Cardiac fibroblast (primary cell): ENCODE results near the gene SETBP1.
"Not testable (repeated sequence)": the region's sequence is repeated elsewhere in the genome, so short reads cannot be mapped to it uniquely, and the experiment has no call there.

Experiments used
- DNase-seq, 2 donors: peaks; one replicate each; pipeline versions ENCODE4 v3.0.0 to v3.0.0-alpha.2; 2010; ENCODE audit warnings: low read depth in 2 of 2
- H3K4me3 ChIP-seq, 2 donors: replicated peaks in 1 of 2; 1 replicate in 1 of 2; 2 replicates in 1 of 2; pipeline ENCODE4 v1.5.1; 2011; ENCODE audit warnings: low read depth in 2 of 2, low read length in 2 of 2, mild to moderate bottlenecking in 2 of 2, moderate library complexity in 1 of 2
- TF ChIP-seq, protein P1 (sequence below): IDR thresholded peaks from one replicate; pipeline ENCODE4 v1.5.1; 2011; ENCODE audit warnings: low read depth, mild to moderate bottlenecking, low read length, inconsistent platforms

SETBP1 gene

DNA sequence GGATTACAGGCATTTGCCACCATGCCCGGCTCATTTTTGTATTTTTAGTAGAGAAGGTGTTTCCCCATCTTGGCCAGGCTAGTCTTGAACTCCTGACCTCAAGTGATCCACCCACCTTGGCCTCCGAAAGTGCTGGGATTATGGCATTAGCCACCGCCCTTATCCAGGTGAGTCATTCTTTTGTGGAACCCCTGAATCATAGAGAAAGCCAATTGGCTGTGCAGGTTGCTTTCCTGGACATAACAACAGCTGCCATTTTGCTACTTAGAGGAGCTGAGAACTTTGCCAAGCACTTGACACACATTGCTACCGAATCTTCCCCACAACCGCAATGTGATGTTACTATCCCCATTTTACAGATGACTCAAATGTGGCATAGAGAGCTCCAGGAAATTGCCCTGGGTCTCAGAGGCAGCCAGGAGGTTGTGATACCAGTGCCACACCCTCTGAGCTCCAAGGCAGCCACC is 36.0 kb downstream of the SETBP1 start:
- DNase-seq = no peak
- TF ChIP-seq, protein P1, sequence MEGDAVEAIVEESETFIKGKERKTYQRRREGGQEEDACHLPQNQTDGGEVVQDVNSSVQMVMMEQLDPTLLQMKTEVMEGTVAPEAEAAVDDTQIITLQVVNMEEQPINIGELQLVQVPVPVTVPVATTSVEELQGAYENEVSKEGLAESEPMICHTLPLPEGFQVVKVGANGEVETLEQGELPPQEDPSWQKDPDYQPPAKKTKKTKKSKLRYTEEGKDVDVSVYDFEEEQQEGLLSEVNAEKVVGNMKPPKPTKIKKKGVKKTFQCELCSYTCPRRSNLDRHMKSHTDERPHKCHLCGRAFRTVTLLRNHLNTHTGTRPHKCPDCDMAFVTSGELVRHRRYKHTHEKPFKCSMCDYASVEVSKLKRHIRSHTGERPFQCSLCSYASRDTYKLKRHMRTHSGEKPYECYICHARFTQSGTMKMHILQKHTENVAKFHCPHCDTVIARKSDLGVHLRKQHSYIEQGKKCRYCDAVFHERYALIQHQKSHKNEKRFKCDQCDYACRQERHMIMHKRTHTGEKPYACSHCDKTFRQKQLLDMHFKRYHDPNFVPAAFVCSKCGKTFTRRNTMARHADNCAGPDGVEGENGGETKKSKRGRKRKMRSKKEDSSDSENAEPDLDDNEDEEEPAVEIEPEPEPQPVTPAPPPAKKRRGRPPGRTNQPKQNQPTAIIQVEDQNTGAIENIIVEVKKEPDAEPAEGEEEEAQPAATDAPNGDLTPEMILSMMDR = no peak
- H3K4me3 ChIP-seq = no peak overlapping the region

DNA sequence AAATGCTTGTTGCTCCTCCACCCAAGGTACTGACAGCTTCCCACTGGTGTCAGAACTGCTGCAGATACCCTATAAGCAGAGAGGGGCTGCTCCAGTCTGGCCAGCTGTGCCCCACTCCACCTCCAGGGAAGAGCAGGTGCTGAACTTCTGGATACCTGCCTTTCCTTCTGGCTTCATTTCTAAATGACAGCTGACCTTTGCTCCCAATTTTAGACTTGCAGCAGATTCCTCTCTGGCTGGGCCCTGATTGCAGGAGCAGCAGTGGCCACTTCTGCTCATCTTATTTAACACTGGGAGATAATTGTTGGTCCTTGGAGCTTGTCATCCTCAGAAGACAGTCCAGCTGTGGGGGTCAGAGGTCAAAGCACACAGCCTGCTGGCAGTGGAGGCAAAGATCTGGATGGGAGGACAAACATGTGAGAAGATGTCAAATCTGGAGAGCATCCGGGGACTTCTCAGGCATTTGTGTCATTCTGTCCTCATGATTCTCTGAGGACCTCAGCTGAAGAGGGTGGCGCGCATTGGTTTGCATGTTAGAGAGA is 38.9 kb downstream of the SETBP1 start:
- no peak for DNase-seq
- no peak overlapping the region for H3K4me3 ChIP-seq
- TF ChIP-seq, protein P1 = no peak

DNA sequence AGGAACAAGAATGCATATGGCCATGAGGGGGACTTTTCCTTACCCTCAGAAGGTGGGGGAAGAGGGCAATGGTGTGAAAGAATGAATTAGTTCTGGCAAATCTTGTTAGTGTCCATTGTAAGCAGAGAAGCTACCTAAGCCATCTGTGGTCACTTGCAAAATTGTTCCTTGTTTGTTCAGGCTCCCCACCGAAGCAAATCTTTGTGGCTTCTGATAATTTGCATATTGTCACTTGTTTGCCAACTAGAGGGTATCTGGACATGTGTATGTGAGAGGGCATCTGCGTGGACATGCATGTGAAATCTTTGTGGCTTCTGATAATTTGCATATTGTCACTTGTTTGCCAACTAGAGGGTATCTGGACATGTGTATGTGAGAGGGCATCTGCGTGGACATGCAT is 41.1 kb downstream of the SETBP1 start:
- H3K4me3 ChIP-seq, DNase-seq: not testable (repeated sequence)

DNA sequence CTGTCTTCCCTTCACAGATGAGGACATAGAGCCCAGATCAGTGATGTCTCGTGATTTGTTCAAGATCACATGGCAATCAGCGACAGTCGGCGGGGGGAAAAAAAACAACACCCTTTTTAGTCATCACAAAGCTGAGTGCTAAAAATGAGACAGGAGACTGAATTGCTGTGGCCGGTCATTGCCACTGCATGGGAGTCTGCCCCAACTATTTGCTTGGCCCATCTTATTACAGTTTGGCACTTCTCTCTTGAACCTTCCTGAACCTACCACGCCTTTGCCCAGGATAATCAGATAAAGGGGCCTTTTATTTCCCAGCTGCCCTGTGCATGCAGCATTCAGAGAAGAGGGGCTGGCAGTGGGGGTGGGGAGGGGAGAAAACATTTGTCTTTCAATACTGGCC is 42.7 kb downstream of the SETBP1 start:
- H3K4me3 ChIP-seq = no peak overlapping the region
- DNase-seq = no peak
- TF ChIP-seq, protein P1 = no peak

DNA sequence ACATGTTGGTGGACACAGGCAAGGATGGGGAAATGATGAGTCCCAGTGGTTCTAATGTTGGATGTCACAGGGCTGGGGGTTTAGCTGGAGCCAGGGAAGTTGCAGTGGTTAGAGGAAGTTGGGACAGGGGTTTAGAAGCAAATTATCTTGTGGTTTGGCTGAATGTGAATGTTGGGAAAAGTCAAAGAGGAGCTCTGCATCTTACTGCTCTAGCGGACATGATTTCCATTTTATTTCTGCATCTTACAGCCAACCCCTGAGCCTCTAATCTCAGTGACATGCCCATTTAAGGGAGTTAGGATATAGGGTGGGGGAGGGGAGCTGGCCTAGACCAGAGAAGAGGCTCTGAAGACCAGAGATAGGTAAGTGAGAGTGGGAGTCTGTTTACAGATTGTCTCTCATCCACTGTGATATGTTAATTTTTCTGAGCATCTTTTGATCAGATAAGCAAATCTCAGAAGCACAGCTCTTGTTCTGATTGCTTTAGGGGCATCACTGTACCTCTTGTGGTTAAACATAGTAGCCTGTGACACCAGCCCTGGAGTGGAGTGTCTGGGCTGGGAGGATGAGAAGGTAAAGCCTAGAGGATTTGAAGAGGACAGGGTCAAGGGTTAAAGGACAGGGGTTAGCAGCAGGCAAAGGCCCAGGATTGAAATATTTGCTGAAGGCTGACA is 43.6 kb downstream of the SETBP1 start:
- peak in 1 of 2 donors; percentile 21 for DNase-seq
- no peak overlapping the region for H3K4me3 ChIP-seq

DNA sequence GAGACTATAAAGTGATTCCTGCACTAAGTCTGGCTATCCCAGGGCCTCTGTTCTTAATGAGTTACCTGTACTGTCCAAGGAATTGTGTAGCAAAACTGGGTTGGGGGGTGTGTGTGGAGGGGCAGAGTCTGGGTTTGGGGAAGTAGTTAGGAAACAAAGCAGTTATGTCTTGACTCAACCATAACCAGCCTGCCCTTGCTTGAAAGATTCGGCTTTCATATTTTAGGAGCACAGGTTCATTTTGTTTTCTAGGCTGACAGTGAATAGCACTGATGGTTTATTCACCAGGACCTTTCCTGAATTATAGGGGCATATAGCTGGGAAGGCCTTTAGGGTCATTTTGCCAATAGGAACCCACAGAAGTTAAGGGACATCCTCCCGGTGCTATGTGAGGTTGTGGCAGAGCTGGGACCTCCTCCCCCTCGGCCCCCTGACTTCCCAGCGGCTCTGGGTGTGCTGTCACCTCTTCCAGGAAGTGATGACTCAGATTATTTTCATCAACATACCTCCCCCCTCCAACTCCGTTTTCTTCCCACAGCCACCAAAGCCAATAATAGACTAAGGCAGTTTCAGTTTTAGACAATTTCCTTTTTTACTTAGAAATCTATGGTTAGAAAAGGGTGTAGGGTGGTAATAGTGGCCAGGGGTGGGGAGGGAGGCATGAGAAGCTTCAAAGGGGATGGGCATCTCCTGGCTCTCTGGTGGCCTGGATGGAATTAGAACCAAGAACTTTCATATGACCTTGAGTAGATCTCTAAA is 44.8 kb downstream of the SETBP1 start:
- TF ChIP-seq, protein P1 = no peak
- H3K4me3 ChIP-seq = no peak overlapping the region
- DNase-seq = peak; percentile 65 to 76

More for the DNA sequence above, 43.6 kb downstream of the SETBP1 start:
- TF ChIP-seq, protein P1 = no peak

DNA sequence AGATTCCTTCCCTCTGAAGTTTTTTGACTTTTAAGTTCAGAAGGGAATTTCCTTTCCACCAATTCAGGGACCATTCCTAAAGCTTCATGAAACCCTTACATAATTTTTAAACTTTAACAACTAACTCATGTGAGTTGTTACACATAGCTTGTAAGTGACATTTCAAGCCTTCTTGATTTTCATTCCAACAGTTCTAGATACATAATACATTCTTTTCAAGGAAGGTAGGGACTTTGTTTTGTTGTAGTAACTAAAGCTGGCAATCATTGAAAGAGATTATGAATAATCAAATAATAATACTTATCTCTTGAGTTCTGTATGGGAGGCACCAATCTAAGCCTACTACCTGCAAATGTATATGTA is 45.4 kb downstream of the SETBP1 start:
- DNase-seq = no peak

More for the DNA sequence above, 45.4 kb downstream of the SETBP1 start:
- TF ChIP-seq, protein P1 = no peak
- no peak overlapping the region for H3K4me3 ChIP-seq
